Activated B cell treated with CpG ODN at 0.5 μM for 24 hours (primary cell): ENCODE results near the gene TNFAIP8. TPM values are rescaled to one million over a fixed set of nuclear protein-coding genes. Genes with fewer than 3 reads are reported as not detected.

Source experiments
- ATAC-seq: fragments of 200-7000 bp; cut with Tn5 transposase; one replicate; pipeline ENCODE4 v1.10.0; 2021; ENCODE audit warnings: low read depth, mild to moderate bottlenecking, moderate library complexity
- CTCF ChIA-PET: fragments of 350-600 bp; sonication (Branson Sonifier 250); formaldehyde crosslinking; loops from one replicate; lab custom pipeline; 2021; ENCODE audit warnings: antibody characterized with exemption; lab: Charles Lee
- POLR2A ChIA-PET: fragments of 350-600 bp; sonication (Branson Sonifier 250); formaldehyde crosslinking; loops from one replicate; lab custom pipeline; 2021; ENCODE audit warnings: antibody characterized with exemption; lab: Charles Lee
- DNase-seq: peaks from one replicate; pipeline ENCODE4 v3.0.0; 2022
- H3K27ac Mint-ChIP-seq: one replicate; pipeline ENCODE4 v1.8.0; 2020; ENCODE audit warnings: mixed read lengths
- H3K27me3 Mint-ChIP-seq: one replicate; pipeline ENCODE4 v1.8.0; 2021; ENCODE audit warnings: mixed read lengths
- H3K36me3 Mint-ChIP-seq: one replicate; pipeline ENCODE4 v1.8.0; 2021; ENCODE audit warnings: low read depth, mixed read lengths
- H3K4me1 Mint-ChIP-seq: one replicate; pipeline ENCODE4 v1.8.0; 2021; ENCODE audit warnings: mixed read lengths
- H3K4me3 Mint-ChIP-seq: one replicate; pipeline ENCODE4 v1.8.0; 2020; ENCODE audit warnings: mild to moderate bottlenecking, mixed read lengths
- H3K9me3 Mint-ChIP-seq: one replicate; pipeline ENCODE4 v1.8.0; 2020; ENCODE audit warnings: mixed read lengths
- intact Hi-C: fragments of 100-400 bp; cut with micrococcal nuclease; formaldehyde crosslinking; loops from one replicate; pipeline ENCODE4 v1.15.1; 2024
- total RNA-seq: library from RNA; stranded (reverse); gene quantifications from 2 replicates; pipeline ENCODE4 v1.2.3, GENCODE V29; 2022
- TF ChIP-seq, protein P1 (sequence below): fragments of 200-600 bp; IDR thresholded peaks from one replicate; pipeline ENCODE4 v1.8.0; 2022; ENCODE audit warnings: antibody characterized with exemption, mild to moderate bottlenecking

Gene TNFAIP8
- total RNA-seq, 1 donor from 2014 or later = 135 TPM

DNA sequence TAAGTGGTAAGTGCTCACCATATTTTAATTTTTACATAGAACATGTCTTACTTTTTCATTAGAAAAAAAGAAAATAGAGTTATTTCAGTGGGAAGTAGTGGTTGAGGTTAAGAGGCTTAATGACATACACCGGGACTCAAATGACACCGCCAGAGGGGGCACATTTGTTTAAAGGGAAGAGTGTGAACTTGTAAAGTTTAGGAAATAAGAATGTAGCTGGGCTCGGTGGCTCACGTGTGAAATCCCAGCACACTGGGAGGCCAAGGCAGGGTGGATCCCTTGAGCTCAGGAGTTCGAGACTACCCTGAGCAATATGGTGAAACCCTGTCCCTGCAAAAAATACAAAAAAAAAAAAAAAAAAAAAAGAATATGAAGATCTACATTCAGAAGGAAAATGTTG, 43.4 kb upstream of the TNFAIP8 start:
- no peaks in the 10 kb centered on the region for H3K27me3 Mint-ChIP-seq
- intact Hi-C loops = no loop called here
- H3K9me3 Mint-ChIP-seq = no peaks in the 10 kb centered on the region
- POLR2A ChIA-PET = interaction anchor here (0.6 to 1.0 kb wide), 5 partner anchors 13 to 44 kb away, joined by 3 to 7 read pairs (median 4); no protein-coding TSS in a partner anchor
- DNase-seq (no peak), ATAC-seq (no peak)
- peak overlapping the region; percentile 65 for H3K27ac Mint-ChIP-seq
- peaks cover 92% of the 10 kb centered on the region for H3K4me1 Mint-ChIP-seq
- H3K4me3 Mint-ChIP-seq = no peak overlapping the region
- CTCF ChIA-PET = interaction anchor here (0.7 to 4.2 kb wide), 5 partner anchors 12 to 154 kb away, joined by 3 to 98 read pairs (median 4); no protein-coding TSS in a partner anchor
- TF ChIP-seq, protein P1, sequence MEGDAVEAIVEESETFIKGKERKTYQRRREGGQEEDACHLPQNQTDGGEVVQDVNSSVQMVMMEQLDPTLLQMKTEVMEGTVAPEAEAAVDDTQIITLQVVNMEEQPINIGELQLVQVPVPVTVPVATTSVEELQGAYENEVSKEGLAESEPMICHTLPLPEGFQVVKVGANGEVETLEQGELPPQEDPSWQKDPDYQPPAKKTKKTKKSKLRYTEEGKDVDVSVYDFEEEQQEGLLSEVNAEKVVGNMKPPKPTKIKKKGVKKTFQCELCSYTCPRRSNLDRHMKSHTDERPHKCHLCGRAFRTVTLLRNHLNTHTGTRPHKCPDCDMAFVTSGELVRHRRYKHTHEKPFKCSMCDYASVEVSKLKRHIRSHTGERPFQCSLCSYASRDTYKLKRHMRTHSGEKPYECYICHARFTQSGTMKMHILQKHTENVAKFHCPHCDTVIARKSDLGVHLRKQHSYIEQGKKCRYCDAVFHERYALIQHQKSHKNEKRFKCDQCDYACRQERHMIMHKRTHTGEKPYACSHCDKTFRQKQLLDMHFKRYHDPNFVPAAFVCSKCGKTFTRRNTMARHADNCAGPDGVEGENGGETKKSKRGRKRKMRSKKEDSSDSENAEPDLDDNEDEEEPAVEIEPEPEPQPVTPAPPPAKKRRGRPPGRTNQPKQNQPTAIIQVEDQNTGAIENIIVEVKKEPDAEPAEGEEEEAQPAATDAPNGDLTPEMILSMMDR = no peak
- H3K36me3 Mint-ChIP-seq = peaks cover 8% of the 10 kb centered on the region

DNA sequence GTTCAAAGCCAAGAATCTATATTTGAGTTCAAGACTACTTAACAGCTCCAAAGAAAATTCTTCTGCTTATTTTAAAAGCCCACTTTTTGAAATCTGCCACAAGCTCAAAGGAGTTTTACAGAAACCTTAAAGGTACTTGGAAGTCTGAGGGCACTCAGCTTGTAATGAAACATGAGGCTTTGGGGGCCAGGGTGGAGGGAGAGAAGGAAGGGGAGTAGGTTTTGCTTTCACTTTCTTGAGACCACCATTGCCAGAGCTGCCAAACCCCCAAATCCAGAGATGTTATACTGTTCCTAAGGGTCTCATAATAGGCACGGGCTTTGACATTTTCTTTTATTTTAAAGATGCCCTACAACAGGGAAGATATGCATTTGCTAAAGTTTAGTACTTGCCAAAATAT, 42.6 kb upstream of the TNFAIP8 start:
- intact Hi-C loops = no loop called here
- Mint-ChIP-seq H3K9me3 (no peaks in the 10 kb centered on the region), H3K27ac (peak overlapping the region; percentile 65), H3K27me3 (no peaks in the 10 kb centered on the region), H3K4me3 (no peak overlapping the region), H3K36me3 (peaks cover 8% of the 10 kb centered on the region), H3K4me1 (peaks cover 92% of the 10 kb centered on the region)
- POLR2A ChIA-PET = interaction anchor here (0.6 to 1.2 kb wide), 6 partner anchors 12 to 291 kb away, joined by 3 to 9 read pairs (median 3); no protein-coding TSS in a partner anchor
- no peak for ATAC-seq
- DNase-seq = no peak
- TF ChIP-seq, protein P1 = no peak
- CTCF ChIA-PET = interaction anchor here (1.7 to 4.2 kb wide), 4 partner anchors 13 to 97 kb away, joined by 4 to 98 read pairs (median 24); partner anchors contain the start of gene TNFAIP8

DNA sequence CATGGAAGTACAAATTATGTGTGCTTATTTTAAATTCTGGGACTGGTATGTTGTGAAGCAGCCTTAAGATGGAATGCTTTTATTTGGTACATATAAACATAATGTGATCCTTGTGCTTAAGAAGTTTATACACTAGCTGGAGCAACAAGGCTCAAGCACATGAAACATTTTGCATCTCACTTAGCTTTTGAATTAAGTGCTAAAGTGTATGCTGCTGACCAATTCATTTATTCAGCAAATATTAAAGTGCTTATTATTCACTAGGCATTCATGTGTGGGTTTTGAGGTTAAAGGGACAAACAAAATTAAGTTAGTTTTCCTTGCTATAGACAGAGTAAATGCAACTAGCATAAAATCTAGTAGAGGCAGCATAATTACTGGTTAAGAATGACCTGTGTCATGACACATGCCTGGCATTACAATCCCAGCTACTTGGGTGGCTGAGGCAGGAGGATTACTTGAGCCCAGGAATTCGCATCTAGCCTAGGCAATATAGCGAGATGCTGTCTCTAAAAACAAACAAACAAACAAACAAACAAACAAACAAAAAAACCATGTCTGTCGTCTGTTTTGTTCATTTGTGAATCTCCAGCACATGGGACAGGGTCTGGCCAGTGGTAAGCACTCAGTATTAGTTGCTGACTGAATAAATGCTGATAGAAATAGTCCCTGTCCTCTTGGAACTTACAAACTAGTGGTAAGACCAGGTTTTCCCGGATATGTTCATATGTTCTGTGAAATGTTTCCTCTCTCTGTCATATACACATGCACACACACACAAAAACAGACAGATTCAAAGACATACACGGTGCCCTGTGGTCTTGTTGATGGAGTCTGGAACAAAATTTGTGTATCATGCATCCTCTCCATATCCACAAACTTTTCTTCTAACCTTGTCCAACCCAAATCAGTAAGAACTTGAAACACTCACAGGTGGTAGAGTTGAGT, 41.9 kb upstream of the TNFAIP8 start:
- Mint-ChIP-seq H3K4me1 (peaks cover 92% of the 10 kb centered on the region), H3K27me3 (no peaks in the 10 kb centered on the region), H3K36me3 (peaks cover 8% of the 10 kb centered on the region), H3K9me3 (no peaks in the 10 kb centered on the region), H3K4me3 (no peak overlapping the region), H3K27ac (peak overlapping the region; percentile 82)
- no peak for ATAC-seq
- intact Hi-C loops = loop anchor here (2.0 kb wide), 1 partner anchor 325 kb away; the partner anchor contains the start of gene DTWD2
- CTCF ChIA-PET = interaction anchor here (1.5 to 4.2 kb wide), 9 partner anchors 14 to 121 kb away, joined by 3 to 98 read pairs (median 20); partner anchors contain the start of gene TNFAIP8
- DNase-seq = no peak
- POLR2A ChIA-PET = interaction anchor here (0.7 to 2.4 kb wide), 8 partner anchors 21 to 291 kb away, joined by 3 to 18 read pairs (median 6); partner anchors contain the start of gene TNFAIP8
- TF ChIP-seq, protein P1 = no peak

DNA sequence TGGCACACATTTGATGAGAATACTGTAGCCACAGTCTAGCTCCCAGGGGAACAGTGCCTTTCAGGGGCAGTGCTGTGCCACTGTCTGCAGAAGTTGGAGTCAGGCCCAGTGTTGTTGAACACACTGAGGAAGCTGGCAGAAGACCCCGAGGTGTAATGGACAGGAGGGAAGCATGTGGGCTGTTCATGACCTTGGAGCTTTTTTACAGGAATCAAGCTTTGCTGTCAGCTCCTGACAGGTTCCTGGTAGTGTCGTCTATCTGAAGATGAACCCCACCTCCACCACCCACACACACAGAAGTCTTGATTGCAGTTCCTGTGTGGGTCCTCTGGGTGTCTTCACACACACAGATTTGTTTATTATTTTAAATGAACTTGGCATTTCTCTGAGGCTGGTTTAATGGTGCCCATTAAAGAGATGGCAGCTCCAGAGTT, 40.3 kb upstream of the TNFAIP8 start:
- peak overlapping the region; percentile 82 for H3K27ac Mint-ChIP-seq
- ChIA-PET CTCF (interaction anchor here (0.6 to 4.2 kb wide), 32 partner anchors 13 to 327 kb away, joined by 3 to 98 read pairs (median 5); partner anchors contain the start of genes DTWD2 and TNFAIP8), POLR2A (interaction anchor here (0.7 to 2.4 kb wide), 26 partner anchors 10 to 164 kb away, joined by 3 to 20 read pairs (median 5); partner anchors contain the start of gene TNFAIP8)
- TF ChIP-seq, protein P1 = no peak
- no peaks in the 10 kb centered on the region for H3K9me3 Mint-ChIP-seq
- no peak for DNase-seq
- no peaks in the 10 kb centered on the region for H3K27me3 Mint-ChIP-seq
- intact Hi-C loops = loop anchor here (1.0 to 2.0 kb wide), 6 partner anchors 40 to 327 kb away; partner anchors contain the start of gene DTWD2
- ATAC-seq = peak; percentile 78
- peak overlapping the region; percentile 55 for H3K4me3 Mint-ChIP-seq
- H3K36me3 Mint-ChIP-seq = peaks cover 5% of the 10 kb centered on the region
- peaks cover 92% of the 10 kb centered on the region for H3K4me1 Mint-ChIP-seq
